Fibroblast of mammary gland (primary cell): Measurements from ENCODE around the gene RIT2.

ENCODE experiments used
- DNase-seq: peaks from one replicate; pipeline ENCODE4 v3.0.0-alpha.2; 2010; ENCODE audit warnings: low read depth
- H3K4me3 ChIP-seq: 2 replicates; pipeline ENCODE4 v1.5.1; 2011; ENCODE audit warnings: low read depth, mild to moderate bottlenecking, low read length, moderate library complexity; ENCODE audit not compliant: control insufficient read depth
- CTCF ChIP-seq: conservative IDR thresholded peaks from 2 replicates; pipeline ENCODE4 v1.5.1; 2011; ENCODE audit warnings: low read depth, low read length, inconsistent platforms; ENCODE audit not compliant: control insufficient read depth, insufficient read depth

Gene RIT2

GRCh38 chr18:42914476-42914875 lies 201.0 kb downstream of the RIT2 start:
- no peak overlapping the region for H3K4me3 ChIP-seq
- no peak for TF ChIP-seq CTCF
- no peak for DNase-seq

- no peak for TF ChIP-seq CTCF
These were observed 206.4 kb downstream of the RIT2 start for GRCh38 chr18:42909095-42909494.

GRCh38 chr18:42906761-42907160 lies 208.7 kb downstream of the RIT2 start:
- TF ChIP-seq CTCF: no peak

More at GRCh38 chr18:42909095-42909494, 206.4 kb downstream of the RIT2 start:
- DNase-seq: no peak
- H3K4me3 ChIP-seq: no peak overlapping the region

GRCh38 chr18:42901161-42901560 lies 214.3 kb downstream of the RIT2 start:
- TF ChIP-seq CTCF: no peak
- H3K4me3 ChIP-seq: no peak overlapping the region
- no peak for DNase-seq

More at GRCh38 chr18:42906761-42907160, 208.7 kb downstream of the RIT2 start:
- no peak for DNase-seq
- H3K4me3 ChIP-seq: no peak overlapping the region

GRCh38 chr18:42893977-42894376 lies 221.5 kb downstream of the RIT2 start:
- TF ChIP-seq CTCF: no peak
- no peak for DNase-seq
- H3K4me3 ChIP-seq: no peak overlapping the region

- H3K4me3 ChIP-seq: no peak overlapping the region
- no peak for DNase-seq
- no peak for TF ChIP-seq CTCF
These were observed 223.3 kb downstream of the RIT2 start for GRCh38 chr18:42892181-42892580.

GRCh38 chr18:42891705-42892104 lies 223.8 kb downstream of the RIT2 start:
- TF ChIP-seq CTCF: no peak
- no peak overlapping the region for H3K4me3 ChIP-seq
- DNase-seq: no peak
